Activated naive CD4-positive, alpha-beta T cell treated with anti-CD3 and anti-CD28 coated beads, Interleukin-2, amount 50 U/mL, for 24 hours (primary cell): ENCODE data around the gene ZNF460.

Source experiments
- H3K27ac Mint-ChIP-seq: one replicate; pipeline ENCODE4 v1.8.0; 2021; ENCODE audit warnings: mild to moderate bottlenecking, mixed read lengths
- H3K27me3 Mint-ChIP-seq: one replicate; pipeline ENCODE4 v1.8.0; 2021; ENCODE audit warnings: mixed read lengths
- H3K36me3 Mint-ChIP-seq: one replicate; pipeline ENCODE4 v1.8.0; 2021; ENCODE audit warnings: mixed read lengths
- H3K4me1 Mint-ChIP-seq: one replicate; pipeline ENCODE4 v1.8.0; 2021; ENCODE audit warnings: mixed read lengths
- H3K4me3 Mint-ChIP-seq: one replicate; pipeline ENCODE4 v1.8.0; 2021; ENCODE audit warnings: mild to moderate bottlenecking, mixed read lengths
- H3K9me3 Mint-ChIP-seq: one replicate; pipeline ENCODE4 v1.8.0; 2021; ENCODE audit warnings: mixed read lengths

The ZNF460 gene

GRCh38 chr19:57308514-57308913, 28.2 kb downstream of the ZNF460 start:
- H3K4me3 Mint-ChIP-seq: no peak overlapping the region
- no peak overlapping the region for H3K27ac Mint-ChIP-seq
- peaks cover 10% of the 10 kb centered on the region for H3K9me3 Mint-ChIP-seq
- no peaks in the 10 kb centered on the region for H3K27me3 Mint-ChIP-seq
- peaks cover 14% of the 10 kb centered on the region for H3K36me3 Mint-ChIP-seq
- peaks cover 4% of the 10 kb centered on the region for H3K4me1 Mint-ChIP-seq

GRCh38 chr19:57310792-57311191, 30.5 kb downstream of the ZNF460 start:
- H3K4me1 Mint-ChIP-seq: peaks cover 4% of the 10 kb centered on the region
- H3K4me3 Mint-ChIP-seq: no peak overlapping the region
- H3K9me3 Mint-ChIP-seq: peaks cover 20% of the 10 kb centered on the region
- H3K27me3 Mint-ChIP-seq: peaks cover 8% of the 10 kb centered on the region
- H3K36me3 Mint-ChIP-seq: peaks cover 12% of the 10 kb centered on the region
- H3K27ac Mint-ChIP-seq: no peak overlapping the region

- Mint-ChIP-seq H3K36me3 (peaks cover 18% of the 10 kb centered on the region), H3K27ac (no peak overlapping the region), H3K4me1 (peaks cover 4% of the 10 kb centered on the region), H3K4me3 (no peak overlapping the region), H3K27me3 (peaks cover 19% of the 10 kb centered on the region), H3K9me3 (peaks cover 30% of the 10 kb centered on the region)
Observed at GRCh38 chr19:57314146-57314545, 33.9 kb downstream of the ZNF460 start.

- H3K4me1 Mint-ChIP-seq: peaks cover 25% of the 10 kb centered on the region
- H3K36me3 Mint-ChIP-seq: peaks cover 26% of the 10 kb centered on the region
- H3K27me3 Mint-ChIP-seq: peaks cover 19% of the 10 kb centered on the region
- H3K9me3 Mint-ChIP-seq: peaks cover 31% of the 10 kb centered on the region
- H3K4me3 Mint-ChIP-seq: no peak overlapping the region
- no peak overlapping the region for H3K27ac Mint-ChIP-seq
Observed at GRCh38 chr19:57317503-57317902, 37.2 kb downstream of the ZNF460 start.

GRCh38 chr19:57319869-57320179, 39.5 kb downstream of the ZNF460 start:
- peak overlapping the region; percentile 96 for H3K27ac Mint-ChIP-seq
- H3K4me1 Mint-ChIP-seq: peaks cover 29% of the 10 kb centered on the region
- peak overlapping the region; percentile 97 for H3K4me3 Mint-ChIP-seq
- H3K9me3 Mint-ChIP-seq: peaks cover 39% of the 10 kb centered on the region
- H3K36me3 Mint-ChIP-seq: peaks cover 45% of the 10 kb centered on the region
- peaks cover 19% of the 10 kb centered on the region for H3K27me3 Mint-ChIP-seq

- Mint-ChIP-seq H3K27me3 (peaks cover 14% of the 10 kb centered on the region), H3K4me3 (peak within 1 kb of the TSS; percentile 97), H3K9me3 (peaks cover 36% of the 10 kb centered on the region), H3K27ac (peak within 1 kb of the TSS; percentile 96), H3K36me3 (peaks cover 45% of the 10 kb centered on the region), H3K4me1 (peaks cover 29% of the 10 kb centered on the region)
Observed at GRCh38 chr19:57320180-57321084, 40.1 kb downstream of the ZNF460 start, which contains the start of gene ZNF543. TSS of gene ZNF543 (plus strand) at chr19:57320472. CDS start at chr19:57320854, 382 bp downstream.

- Mint-ChIP-seq H3K36me3 (peaks cover 46% of the 10 kb centered on the region), H3K27ac (peak overlapping the region; percentile 80), H3K4me1 (peaks cover 29% of the 10 kb centered on the region), H3K4me3 (peak overlapping the region; percentile 97), H3K9me3 (peaks cover 29% of the 10 kb centered on the region), H3K27me3 (peaks cover 8% of the 10 kb centered on the region)
Observed at GRCh38 chr19:57321116-57321515, 40.8 kb downstream of the ZNF460 start.

GRCh38 chr19:57321751-57322150, 41.5 kb downstream of the ZNF460 start:
- H3K27me3 Mint-ChIP-seq: peaks cover 5% of the 10 kb centered on the region
- H3K4me3 Mint-ChIP-seq: peak overlapping the region; percentile 97
- peaks cover 48% of the 10 kb centered on the region for H3K36me3 Mint-ChIP-seq
- no peak overlapping the region for H3K27ac Mint-ChIP-seq
- peaks cover 23% of the 10 kb centered on the region for H3K9me3 Mint-ChIP-seq
- H3K4me1 Mint-ChIP-seq: peaks cover 29% of the 10 kb centered on the region

GRCh38 chr19:57324992-57325391, 44.7 kb downstream of the ZNF460 start:
- H3K4me3 Mint-ChIP-seq: no peak overlapping the region
- no peak overlapping the region for H3K27ac Mint-ChIP-seq
- peaks cover 23% of the 10 kb centered on the region for H3K4me1 Mint-ChIP-seq
- no peaks in the 10 kb centered on the region for H3K27me3 Mint-ChIP-seq
- H3K9me3 Mint-ChIP-seq: peaks cover 14% of the 10 kb centered on the region
- peaks cover 74% of the 10 kb centered on the region for H3K36me3 Mint-ChIP-seq

- Mint-ChIP-seq H3K36me3 (peaks cover 71% of the 10 kb centered on the region), H3K4me3 (no peak overlapping the region), H3K27ac (no peak overlapping the region), H3K9me3 (peaks cover 11% of the 10 kb centered on the region), H3K27me3 (no peaks in the 10 kb centered on the region), H3K4me1 (no peaks in the 10 kb centered on the region)
Observed at GRCh38 chr19:57327993-57328392, 47.7 kb downstream of the ZNF460 start.

GRCh38 chr19:57334191-57334590, 53.9 kb downstream of the ZNF460 start:
- Mint-ChIP-seq H3K4me1 (no peaks in the 10 kb centered on the region), H3K9me3 (peaks cover 25% of the 10 kb centered on the region), H3K27me3 (no peaks in the 10 kb centered on the region), H3K27ac (no peak overlapping the region), H3K36me3 (peaks cover 38% of the 10 kb centered on the region), H3K4me3 (no peak overlapping the region)

GRCh38 chr19:57338877-57339276, 58.6 kb downstream of the ZNF460 start:
- Mint-ChIP-seq H3K4me1 (no peaks in the 10 kb centered on the region), H3K36me3 (peaks cover 28% of the 10 kb centered on the region), H3K27ac (no peak overlapping the region), H3K27me3 (no peaks in the 10 kb centered on the region), H3K9me3 (peaks cover 29% of the 10 kb centered on the region), H3K4me3 (no peak overlapping the region)

GRCh38 chr19:57342582-57342981, 62.3 kb downstream of the ZNF460 start:
- Mint-ChIP-seq H3K27me3 (peaks cover 5% of the 10 kb centered on the region), H3K4me1 (no peaks in the 10 kb centered on the region), H3K36me3 (peaks cover 15% of the 10 kb centered on the region), H3K9me3 (peaks cover 26% of the 10 kb centered on the region), H3K4me3 (no peak overlapping the region), H3K27ac (no peak overlapping the region)
